DOHH2 (cell line): ENCODE data around the gene MYO18A.

Source experiments
- H3F3A ChIP-seq: fragments of 200-600 bp; sonication (generic), shearing (Covaris generic); 2 replicates; pipeline ENCODE4 v1.6.0; 2016; ENCODE audit warnings: antibody characterized with exemption, mild to moderate bottlenecking; ENCODE audit not compliant: control insufficient read depth, insufficient read depth
- H3K27ac ChIP-seq: fragments of 200-600 bp; sonication (generic); 2 replicates; pipeline ENCODE4 v1.5.1; 2014; ENCODE audit warnings: low read depth, mild to moderate bottlenecking, low read length, moderate library complexity
- H3K27me3 ChIP-seq: fragments of 200-600 bp; sonication (generic); 2 replicates; pipeline ENCODE4 v1.6.1; 2014; ENCODE audit warnings: mild to moderate bottlenecking, low read length, mixed read lengths; ENCODE audit not compliant: control insufficient read depth
- H3K36me3 ChIP-seq: fragments of 200-600 bp; sonication (generic); 2 replicates; pipeline ENCODE4 v1.6.1; 2014; ENCODE audit warnings: mild to moderate bottlenecking, low read length, moderate library complexity, mixed read lengths; ENCODE audit not compliant: control insufficient read depth
- H3K4me1 ChIP-seq: fragments of 200-600 bp; sonication (generic); 2 replicates; pipeline ENCODE4 v1.6.1; 2014; ENCODE audit warnings: mild to moderate bottlenecking, low read length, mixed read lengths; ENCODE audit not compliant: control insufficient read depth
- H3K4me2 ChIP-seq: fragments of 200-600 bp; sonication (generic); 2 replicates; pipeline ENCODE4 v1.6.0; 2014; ENCODE audit warnings: mild to moderate bottlenecking, low read length, moderate library complexity
- H3K4me3 ChIP-seq: fragments of 200-600 bp; sonication (generic); 2 replicates; pipeline ENCODE4 v1.5.1; 2014; ENCODE audit warnings: mild to moderate bottlenecking, low read length, mixed read lengths
- H3K79me2 ChIP-seq: fragments of 200-600 bp; sonication (generic); 2 replicates; pipeline ENCODE4 v1.6.1; 2014; ENCODE audit warnings: mild to moderate bottlenecking, low read length, mixed read lengths; ENCODE audit not compliant: control insufficient read depth
- H3K9me2 ChIP-seq: fragments of 200-600 bp; sonication (generic); replicated peaks from 2 replicates; pipeline ENCODE4 v1.6.1; 2014; ENCODE audit warnings: mild to moderate bottlenecking, low read length, mixed read lengths; ENCODE audit not compliant: control insufficient read depth
- H3K9me3 ChIP-seq: fragments of 200-600 bp; sonication (generic); 2 replicates; pipeline ENCODE4 v1.6.1; 2014; ENCODE audit warnings: antibody characterized with exemption, low read length, mixed read lengths; ENCODE audit not compliant: control insufficient read depth, insufficient read depth
- H4K20me1 ChIP-seq: fragments of 200-600 bp; sonication (generic); 2 replicates; pipeline ENCODE4 v1.6.0; 2014; ENCODE audit warnings: low read depth, mild to moderate bottlenecking, antibody characterized with exemption, low read length, moderate library complexity; ENCODE audit not compliant: control insufficient read depth, insufficient read depth
- EZH2phosphoT487 ChIP-seq: fragments of 200-600 bp; sonication (generic); IDR thresholded peaks from 2 replicates; pipeline ENCODE4 v1.6.1; 2017; ENCODE audit warnings: borderline replicate concordance, mild to moderate bottlenecking, antibody characterized with exemption, low read length, moderate library complexity, mixed read lengths
- TF ChIP-seq, protein P1 (sequence below): fragments of 200-600 bp; sonication (generic); IDR thresholded peaks from one replicate; pipeline ENCODE4 v1.5.1; 2014; ENCODE audit warnings: antibody characterized with exemption, mild to moderate bottlenecking, low read depth, low read length; ENCODE audit not compliant: poor library complexity, severe bottlenecking

Gene MYO18A

DNA sequence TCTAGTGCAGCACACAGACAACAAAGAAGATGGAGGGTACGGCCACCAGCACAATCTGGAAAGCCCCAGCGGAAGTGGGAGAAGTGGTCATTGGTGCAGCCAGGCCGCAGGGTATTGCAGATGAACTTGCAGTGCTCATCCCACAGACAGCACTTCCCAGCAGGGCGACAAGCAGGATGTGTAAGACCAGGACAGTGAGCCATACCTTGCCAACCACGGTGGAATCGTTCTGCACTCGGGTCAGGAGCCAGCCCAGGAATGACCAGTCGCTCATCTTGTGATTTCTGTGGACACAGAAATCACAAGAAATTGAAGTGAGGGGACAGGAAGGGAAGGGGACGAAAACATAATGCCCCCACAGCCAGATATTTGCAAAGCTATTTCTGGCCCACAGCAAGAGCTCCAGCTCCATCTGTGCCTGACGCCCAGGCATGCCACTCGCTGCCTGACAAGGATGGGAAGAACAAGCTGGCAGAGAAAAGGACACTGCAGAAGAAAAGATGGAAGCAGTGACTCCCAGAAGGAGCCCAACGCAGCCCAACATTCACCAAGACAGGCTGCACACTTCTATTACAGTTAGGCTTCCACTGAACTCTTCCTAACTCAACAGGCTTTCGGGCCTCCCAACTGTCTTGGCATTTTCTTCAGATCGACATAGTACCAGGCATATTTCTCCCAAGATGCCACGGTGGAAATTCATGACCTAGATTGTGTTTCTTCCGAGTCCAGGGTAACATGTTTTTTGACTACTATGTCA lies 17.5 kb upstream of the MYO18A start:
- no peaks in the 10 kb centered on the region for H3K36me3 ChIP-seq
- H3K79me2 ChIP-seq: no peaks in the 10 kb centered on the region
- no peak overlapping the region for H3K4me3 ChIP-seq
- no peaks in the 10 kb centered on the region for H3K27me3 ChIP-seq
- no peaks in the 10 kb centered on the region for H4K20me1 ChIP-seq
- peaks cover 8% of the 10 kb centered on the region for H3F3A ChIP-seq
- H3K9me2 ChIP-seq: no peaks in the 10 kb centered on the region
- no peak for TF ChIP-seq EZH2phosphoT487
- TF ChIP-seq, protein P1, sequence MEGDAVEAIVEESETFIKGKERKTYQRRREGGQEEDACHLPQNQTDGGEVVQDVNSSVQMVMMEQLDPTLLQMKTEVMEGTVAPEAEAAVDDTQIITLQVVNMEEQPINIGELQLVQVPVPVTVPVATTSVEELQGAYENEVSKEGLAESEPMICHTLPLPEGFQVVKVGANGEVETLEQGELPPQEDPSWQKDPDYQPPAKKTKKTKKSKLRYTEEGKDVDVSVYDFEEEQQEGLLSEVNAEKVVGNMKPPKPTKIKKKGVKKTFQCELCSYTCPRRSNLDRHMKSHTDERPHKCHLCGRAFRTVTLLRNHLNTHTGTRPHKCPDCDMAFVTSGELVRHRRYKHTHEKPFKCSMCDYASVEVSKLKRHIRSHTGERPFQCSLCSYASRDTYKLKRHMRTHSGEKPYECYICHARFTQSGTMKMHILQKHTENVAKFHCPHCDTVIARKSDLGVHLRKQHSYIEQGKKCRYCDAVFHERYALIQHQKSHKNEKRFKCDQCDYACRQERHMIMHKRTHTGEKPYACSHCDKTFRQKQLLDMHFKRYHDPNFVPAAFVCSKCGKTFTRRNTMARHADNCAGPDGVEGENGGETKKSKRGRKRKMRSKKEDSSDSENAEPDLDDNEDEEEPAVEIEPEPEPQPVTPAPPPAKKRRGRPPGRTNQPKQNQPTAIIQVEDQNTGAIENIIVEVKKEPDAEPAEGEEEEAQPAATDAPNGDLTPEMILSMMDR: no peak
- H3K27ac ChIP-seq: no peak overlapping the region
- H3K4me2 ChIP-seq: no peak overlapping the region
- peaks cover 38% of the 10 kb centered on the region for H3K4me1 ChIP-seq
- H3K9me3 ChIP-seq: no peaks in the 10 kb centered on the region

DNA sequence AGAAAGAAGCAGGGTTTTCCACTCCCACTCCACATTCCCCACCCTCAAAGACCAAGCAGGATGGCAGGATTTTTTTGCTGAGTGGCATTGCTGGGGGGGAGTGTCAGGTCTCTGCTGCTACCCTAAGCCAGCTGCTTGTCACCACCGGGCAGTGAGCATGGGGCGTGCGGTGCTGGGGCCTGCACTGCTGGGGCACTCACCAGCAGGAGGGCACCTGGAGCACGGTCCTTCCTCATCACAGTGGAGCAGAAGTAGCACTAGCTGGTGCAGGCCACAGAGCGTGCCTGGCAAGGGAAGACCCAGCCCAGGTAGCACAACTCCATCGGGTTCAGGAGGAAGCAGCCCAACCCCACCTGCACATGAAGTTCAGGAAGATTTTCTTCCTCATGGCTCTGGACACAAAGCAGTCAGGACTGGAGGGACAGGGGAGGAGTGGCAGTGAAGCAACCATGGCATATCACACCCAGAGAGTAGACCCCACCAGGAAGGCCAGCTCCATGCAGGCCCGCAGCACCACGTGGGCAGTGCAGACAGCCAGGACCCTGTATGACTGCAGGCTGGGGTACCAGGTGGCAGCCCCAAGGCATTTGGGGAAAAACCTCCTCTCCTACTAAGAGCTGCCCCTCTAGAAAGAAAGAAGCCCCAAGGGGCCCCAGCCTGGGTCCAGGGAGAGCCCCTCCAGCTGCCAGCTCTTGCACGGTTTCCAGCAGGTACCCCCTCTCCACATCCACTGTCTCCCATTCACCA lies 16.7 kb upstream of the MYO18A start:
- no peaks in the 10 kb centered on the region for H3K36me3 ChIP-seq
- no peak overlapping the region for H3K4me3 ChIP-seq
- no peaks in the 10 kb centered on the region for H4K20me1 ChIP-seq
- no peaks in the 10 kb centered on the region for H3K9me3 ChIP-seq
- H3K27ac ChIP-seq: peak overlapping the region; percentile 81; the same call in 1 of the 2 replicates
- peaks cover 8% of the 10 kb centered on the region for H3F3A ChIP-seq
- TF ChIP-seq EZH2phosphoT487: no peak
- TF ChIP-seq, protein P1: no peak
- peaks cover 38% of the 10 kb centered on the region for H3K4me1 ChIP-seq
- H3K79me2 ChIP-seq: no peaks in the 10 kb centered on the region
- no peaks in the 10 kb centered on the region for H3K9me2 ChIP-seq
- H3K4me2 ChIP-seq: no peak overlapping the region
- H3K27me3 ChIP-seq: no peaks in the 10 kb centered on the region

DNA sequence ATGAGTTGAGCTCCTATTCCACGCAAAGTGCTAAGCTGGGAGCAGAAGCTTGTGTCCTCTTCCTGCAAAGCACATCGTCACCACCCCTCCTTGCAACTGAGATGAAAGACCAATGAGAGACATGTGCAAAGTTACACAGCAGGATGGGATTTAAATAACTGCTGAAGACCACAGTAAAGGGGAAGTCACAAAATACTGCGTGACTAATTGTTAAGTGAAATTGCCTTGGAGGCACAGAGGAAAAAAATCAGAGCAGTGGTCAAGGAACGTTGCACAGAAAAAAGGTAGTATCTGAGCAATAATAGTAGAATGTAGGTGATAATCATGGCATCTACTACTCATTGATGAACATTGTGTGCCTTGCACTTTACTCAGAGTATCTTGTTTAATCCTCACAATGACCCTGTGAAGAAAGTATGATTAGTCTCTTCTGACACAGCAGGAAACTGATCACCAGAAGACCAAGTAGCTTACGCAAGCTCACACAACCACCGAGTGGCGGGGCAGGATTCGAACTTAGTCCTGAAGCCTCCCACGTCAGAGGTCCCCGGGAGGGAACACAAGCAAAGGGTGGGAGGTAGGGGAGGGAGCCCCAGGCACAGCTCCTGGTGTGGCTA lies 15.4 kb upstream of the MYO18A start:
- Histone ChIP-seq H3K36me3 (no peaks in the 10 kb centered on the region), H3K27ac (peak overlapping the region; percentile 81), H3F3A (peaks cover 8% of the 10 kb centered on the region), H3K4me1 (peaks cover 35% of the 10 kb centered on the region), H3K9me2 (no peaks in the 10 kb centered on the region), H3K4me3 (peak overlapping the region; percentile 52), H3K27me3 (no peaks in the 10 kb centered on the region), H3K79me2 (no peaks in the 10 kb centered on the region), H3K9me3 (no peaks in the 10 kb centered on the region), H3K4me2 (peak overlapping the region; percentile 82), H4K20me1 (no peaks in the 10 kb centered on the region)
- TF ChIP-seq, protein P1: no peak
- TF ChIP-seq EZH2phosphoT487: no peak
